HL-60/S4 treated with phorbol 12-myristate 13-acetate at 8.2 ng/mL for 4 days and 3 days (cell line): ENCODE results near the gene NAXD.

Experiments used
- in situ Hi-C: fragments of 300-500 bp; cut with MboI; formaldehyde crosslinking; loops from 2 replicates; pipeline ENCODE4 v1.15.0; 2022; ENCODE audit warnings: low sequenced_read_pairs

NAXD gene

GRCh38 chr13:110689041-110689440 lies 73.7 kb downstream of the NAXD start:
- in situ Hi-C loops: no loop called here
